Measurements from ENCODE around the gene CWC27.

GRCh38 chr5:64790210-64790609 is 21.5 kb downstream of the CWC27 start:
- no peak for TF ChIP-seq CTCF (IDR thresholded peaks at IDR 0.05)
- TF ChIP-seq POLR2A (IDR thresholded peaks at IDR 0.05; ENCODE audit: low read depth), result no peak

Data from esophagus muscularis mucosa (tissue), 3 donors.